Measurements from ENCODE around the gene MAPK1IP1L.
"Not testable (repeated sequence)": the region's sequence is repeated elsewhere in the genome, so short reads cannot be mapped to it uniquely, and the experiment has no call there.

Gene MAPK1IP1L

DNA sequence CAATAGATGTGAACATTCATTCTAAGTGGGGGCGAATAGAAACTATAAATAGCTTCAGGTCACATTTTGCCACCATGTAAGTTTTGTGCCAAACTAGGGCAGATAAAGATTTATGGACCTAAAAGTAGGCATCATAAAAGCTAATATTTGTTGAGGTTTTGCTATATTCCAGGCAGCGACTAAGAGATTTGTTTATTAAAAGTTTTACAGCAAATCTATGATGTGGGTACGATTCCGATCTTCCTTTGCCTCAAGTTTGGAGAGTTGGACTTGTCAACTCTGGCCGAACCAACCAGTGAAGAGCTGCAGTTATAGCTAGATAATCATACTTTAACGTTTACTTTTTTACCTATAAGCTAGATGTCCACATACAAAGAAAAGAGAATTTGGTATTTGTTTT, 1.6 kb downstream of the MAPK1IP1L start:
- Histone ChIP-seq H3K9me3 (ENCODE audit: control insufficient read depth, low read length) (no peaks in the 10 kb centered on the region), H3K4me1 (ENCODE audit: control insufficient read depth, insufficient read depth, low read length) (peaks cover 8% of the 10 kb centered on the region), H3K36me3 (ENCODE audit: control insufficient read depth, insufficient read depth, low read length) (peaks cover 6% of the 10 kb centered on the region), H3K27ac (ENCODE audit: insufficient read depth, low read depth, low read length, poor library complexity, severe bottlenecking) (no peak overlapping the region), H3K4me3 (ENCODE audit: insufficient read depth, low read depth, low read length) (peak overlapping the region; percentile 91), H3K27me3 (ENCODE audit: control insufficient read depth, insufficient read depth, low read length, poor library complexity, severe bottlenecking) (no peaks in the 10 kb centered on the region)
- WGBS, 2 experiments: 90 to 91% methylated on average over 6 of the region's 6 CpGs

DNA sequence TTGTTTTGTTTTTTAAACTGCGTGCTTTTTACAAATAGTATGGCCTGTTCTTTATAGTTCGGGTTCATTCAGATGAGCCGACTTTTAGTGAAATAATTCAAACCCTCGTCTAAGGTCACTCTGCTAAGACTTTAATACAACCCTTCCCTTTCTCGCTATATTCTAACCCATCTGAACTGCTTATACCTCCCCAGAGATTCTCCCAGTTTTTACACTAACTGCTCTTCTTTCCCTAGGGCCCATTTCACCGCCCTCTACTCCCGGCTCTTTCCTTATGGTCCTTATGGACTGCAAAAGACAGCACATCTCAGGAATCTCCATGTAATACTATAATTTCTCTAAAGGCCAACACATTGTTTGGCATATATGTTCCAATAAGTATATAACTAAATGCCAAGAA, 2.1 kb downstream of the MAPK1IP1L start:
- Histone ChIP-seq H3K4me1 (ENCODE audit: control insufficient read depth, insufficient read depth, low read length) (peaks cover 8% of the 10 kb centered on the region), H3K27me3 (ENCODE audit: control insufficient read depth, insufficient read depth, low read length, poor library complexity, severe bottlenecking) (no peaks in the 10 kb centered on the region), H3K9me3 (ENCODE audit: control insufficient read depth, low read length) (no peaks in the 10 kb centered on the region), H3K27ac (ENCODE audit: insufficient read depth, low read depth, low read length, poor library complexity, severe bottlenecking) (no peak overlapping the region), H3K4me3 (ENCODE audit: insufficient read depth, low read depth, low read length) (peak overlapping the region; percentile 91), H3K36me3 (ENCODE audit: control insufficient read depth, insufficient read depth, low read length) (peaks cover 6% of the 10 kb centered on the region)
- 93 to 96% methylated on average over 7 of the region's 7 CpGs for WGBS, 2 experiments

DNA sequence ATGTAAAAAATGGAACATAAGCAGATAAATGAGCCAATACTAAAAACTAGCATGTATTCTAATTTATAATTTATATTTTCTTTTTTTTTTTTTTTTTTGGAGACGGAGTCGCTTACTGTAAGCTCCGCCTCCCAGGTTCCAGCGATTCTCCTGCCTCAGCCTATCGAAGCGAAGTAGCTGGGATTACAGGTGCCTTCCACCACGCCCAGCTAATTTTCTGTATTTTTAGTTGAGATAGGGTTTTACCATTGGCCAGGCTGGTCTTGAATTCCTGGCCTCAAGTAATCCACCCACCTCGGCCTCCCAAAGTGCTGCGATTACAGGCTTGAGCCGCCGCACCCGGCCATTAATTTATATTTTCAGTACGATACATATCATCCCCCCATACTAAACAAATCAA, 2.7 kb downstream of the MAPK1IP1L start:
- Histone ChIP-seq H3K9me3 (ENCODE audit: control insufficient read depth, low read length) (no peaks in the 10 kb centered on the region), H3K4me3 (ENCODE audit: insufficient read depth, low read depth, low read length) (no peak overlapping the region), H3K27ac (ENCODE audit: insufficient read depth, low read depth, low read length, poor library complexity, severe bottlenecking) (no peak overlapping the region), H3K4me1 (ENCODE audit: control insufficient read depth, insufficient read depth, low read length) (peaks cover 8% of the 10 kb centered on the region), H3K27me3 (ENCODE audit: control insufficient read depth, insufficient read depth, low read length, poor library complexity, severe bottlenecking) (no peaks in the 10 kb centered on the region), H3K36me3 (ENCODE audit: control insufficient read depth, insufficient read depth, low read length) (peaks cover 6% of the 10 kb centered on the region)
- WGBS, 2 experiments: 95 to 96% methylated on average over 13 of the region's 13 CpGs

DNA sequence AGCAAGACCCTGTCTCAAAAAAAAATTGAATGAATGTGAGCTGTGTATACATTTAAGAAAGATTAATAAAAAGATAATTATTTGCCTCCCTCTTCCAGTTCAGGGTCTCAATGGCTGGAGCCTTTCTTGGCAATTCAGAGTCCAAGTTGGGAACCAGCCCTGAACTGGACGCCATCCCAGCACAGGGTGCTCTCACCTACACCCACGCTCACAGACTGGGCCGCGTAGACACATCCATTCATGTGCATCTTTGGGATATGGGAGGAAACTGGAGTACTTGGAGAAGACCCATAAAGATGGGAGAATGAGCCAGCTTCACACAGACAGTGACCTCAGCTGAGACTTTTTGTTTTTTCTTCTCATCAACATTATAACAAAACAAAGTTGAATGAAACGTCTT, 6.5 kb downstream of the MAPK1IP1L start:
- Histone ChIP-seq H3K27ac (ENCODE audit: insufficient read depth, low read depth, low read length, poor library complexity, severe bottlenecking) (no peak overlapping the region), H3K9me3 (ENCODE audit: control insufficient read depth, low read length) (no peaks in the 10 kb centered on the region), H3K4me3 (ENCODE audit: insufficient read depth, low read depth, low read length) (no peak overlapping the region), H3K36me3 (ENCODE audit: control insufficient read depth, insufficient read depth, low read length) (peaks cover 20% of the 10 kb centered on the region), H3K27me3 (ENCODE audit: control insufficient read depth, insufficient read depth, low read length, poor library complexity, severe bottlenecking) (no peaks in the 10 kb centered on the region), H3K4me1 (ENCODE audit: control insufficient read depth, insufficient read depth, low read length) (peaks cover 8% of the 10 kb centered on the region)
- 97 to 100% methylated on average over 5 of the region's 5 CpGs for WGBS, 2 experiments

DNA sequence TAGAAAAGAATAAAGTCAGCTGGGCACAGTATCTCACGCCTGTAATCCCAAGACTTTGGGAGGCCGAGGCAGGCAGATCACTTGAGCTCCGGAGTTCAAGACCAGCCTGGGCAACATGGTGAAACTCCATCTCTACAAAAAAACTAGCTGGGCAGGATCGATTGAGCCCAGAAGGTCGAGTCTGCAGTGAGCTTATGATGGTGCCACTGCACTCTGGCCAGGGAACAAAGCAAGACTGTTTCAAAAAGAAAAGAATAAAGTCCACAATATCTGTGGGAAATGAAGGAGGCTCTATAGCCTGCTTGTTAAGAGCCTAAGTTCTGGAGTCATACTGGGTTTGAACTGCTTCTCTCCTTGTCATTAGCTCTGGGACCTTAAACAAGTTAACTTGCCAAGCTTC, 7.9 kb downstream of the MAPK1IP1L start:
- no peaks in the 10 kb centered on the region for H3K27me3 ChIP-seq (ENCODE audit: control insufficient read depth, insufficient read depth, low read length, poor library complexity, severe bottlenecking)
- peaks cover 31% of the 10 kb centered on the region for H3K36me3 ChIP-seq (ENCODE audit: control insufficient read depth, insufficient read depth, low read length)
- 96 to 97% methylated on average over 5 of the region's 5 CpGs for WGBS, 2 experiments
- H3K4me1 ChIP-seq (ENCODE audit: control insufficient read depth, insufficient read depth, low read length): no peaks in the 10 kb centered on the region
- H3K9me3 ChIP-seq (ENCODE audit: control insufficient read depth, low read length): no peaks in the 10 kb centered on the region
- no peak overlapping the region for H3K4me3 ChIP-seq (ENCODE audit: insufficient read depth, low read depth, low read length)
- no peak overlapping the region for H3K27ac ChIP-seq (ENCODE audit: insufficient read depth, low read depth, low read length, poor library complexity, severe bottlenecking)

DNA sequence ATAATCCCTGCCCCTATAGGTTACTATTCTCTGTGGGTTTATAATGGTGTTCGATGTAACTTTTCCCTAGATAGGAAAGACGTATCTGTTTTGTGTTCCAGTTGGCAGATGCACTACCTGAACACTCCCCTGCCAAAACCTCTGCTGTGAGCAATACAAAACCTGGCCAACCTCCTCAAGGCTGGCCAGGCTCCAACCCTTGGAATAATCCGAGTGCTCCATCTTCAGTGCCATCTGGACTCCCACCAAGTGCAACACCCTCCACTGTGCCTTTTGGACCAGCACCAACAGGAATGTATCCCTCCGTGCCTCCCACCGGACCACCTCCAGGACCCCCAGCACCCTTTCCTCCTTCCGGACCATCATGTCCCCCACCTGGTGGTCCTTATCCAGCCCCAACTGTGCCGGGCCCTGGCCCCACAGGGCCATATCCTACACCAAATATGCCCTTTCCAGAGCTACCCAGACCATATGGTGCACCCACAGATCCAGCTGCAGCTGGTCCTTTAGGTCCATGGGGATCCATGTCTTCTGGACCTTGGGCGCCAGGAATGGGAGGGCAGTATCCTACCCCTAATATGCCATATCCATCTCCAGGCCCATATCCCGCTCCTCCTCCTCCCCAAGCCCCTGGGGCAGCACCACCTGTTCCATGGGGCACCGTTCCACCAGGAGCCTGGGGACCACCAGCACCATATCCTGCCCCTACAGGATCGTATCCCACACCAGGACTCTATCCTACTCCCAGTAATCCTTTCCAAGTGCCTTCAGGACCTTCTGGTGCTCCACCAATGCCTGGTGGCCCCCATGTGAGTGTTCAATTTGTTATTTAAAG, 11.3 kb downstream of the MAPK1IP1L start:
- no peaks in the 10 kb centered on the region for H3K4me1 ChIP-seq (ENCODE audit: control insufficient read depth, insufficient read depth, low read length)
- no peak overlapping the region for H3K4me3 ChIP-seq (ENCODE audit: insufficient read depth, low read depth, low read length)
- H3K36me3 ChIP-seq (ENCODE audit: control insufficient read depth, insufficient read depth, low read length): peaks cover 41% of the 10 kb centered on the region
- WGBS, 2 experiments: 94 to 97% methylated on average over 11 of the region's 11 CpGs
- H3K27ac ChIP-seq (ENCODE audit: insufficient read depth, low read depth, low read length, poor library complexity, severe bottlenecking): no peak overlapping the region
- no peaks in the 10 kb centered on the region for H3K9me3 ChIP-seq (ENCODE audit: control insufficient read depth, low read length)
- H3K27me3 ChIP-seq (ENCODE audit: control insufficient read depth, insufficient read depth, low read length, poor library complexity, severe bottlenecking): no peaks in the 10 kb centered on the region

DNA sequence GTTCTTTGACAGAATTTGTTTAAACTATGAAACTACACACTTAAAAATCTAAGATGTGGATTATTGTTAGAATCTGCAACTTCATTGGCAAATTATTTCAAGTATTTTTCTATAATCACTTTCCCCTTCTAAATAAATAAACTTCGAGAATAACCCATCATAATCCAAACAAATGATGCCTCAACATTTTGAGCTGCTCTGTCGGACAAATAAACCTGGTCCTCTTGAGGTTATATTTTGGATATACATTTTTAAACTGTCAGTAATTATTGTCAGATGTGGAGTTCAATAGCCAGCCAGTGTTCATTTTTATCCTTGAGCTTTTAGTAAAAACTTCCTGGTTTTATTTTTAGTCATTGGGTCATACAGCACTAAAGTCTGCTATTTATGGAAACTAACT, 13.4 kb downstream of the MAPK1IP1L start:
- not testable (repeated sequence) for H3K4me1 ChIP-seq (ENCODE audit: control insufficient read depth, insufficient read depth, low read length); H3K27me3 ChIP-seq (ENCODE audit: control insufficient read depth, insufficient read depth, low read length, poor library complexity, severe bottlenecking); H3K9me3 ChIP-seq (ENCODE audit: control insufficient read depth, low read length); H3K27ac ChIP-seq (ENCODE audit: insufficient read depth, low read depth, low read length, poor library complexity, severe bottlenecking); H3K4me3 ChIP-seq (ENCODE audit: insufficient read depth, low read depth, low read length)
- WGBS, 2 experiments: 90 to 100% methylated on average over 2 of the region's 2 CpGs
- H3K36me3 ChIP-seq (ENCODE audit: control insufficient read depth, insufficient read depth, low read length): peaks cover 32% of the 10 kb centered on the region

DNA sequence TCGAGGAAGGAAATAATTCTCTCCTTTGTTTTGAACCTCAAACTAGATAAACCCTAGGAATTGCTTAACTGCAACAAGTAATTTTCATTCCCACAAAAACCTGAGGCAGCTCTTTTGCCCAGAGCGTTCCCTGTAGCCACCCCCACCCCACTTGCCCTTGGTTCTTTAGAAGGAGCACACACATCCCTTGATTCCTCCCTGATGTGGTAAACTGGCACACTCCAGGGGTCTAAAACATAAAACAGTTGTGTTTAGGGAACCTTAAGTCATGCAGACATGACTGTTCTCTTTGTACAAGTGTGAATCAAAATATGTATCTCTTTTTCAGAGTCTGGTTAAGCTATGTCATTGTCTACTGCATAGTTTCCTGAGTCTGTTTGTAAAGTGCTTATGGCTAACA, 14.0 kb downstream of the MAPK1IP1L start:
- 90 to 100% methylated on average over 2 of the region's 2 CpGs for WGBS, 2 experiments
- Histone ChIP-seq H3K27ac (ENCODE audit: insufficient read depth, low read depth, low read length, poor library complexity, severe bottlenecking) (no peak overlapping the region), H3K4me3 (ENCODE audit: insufficient read depth, low read depth, low read length) (no peak overlapping the region), H3K36me3 (ENCODE audit: control insufficient read depth, insufficient read depth, low read length) (peaks cover 32% of the 10 kb centered on the region), H3K27me3 (ENCODE audit: control insufficient read depth, insufficient read depth, low read length, poor library complexity, severe bottlenecking) (no peaks in the 10 kb centered on the region), H3K9me3 (ENCODE audit: control insufficient read depth, low read length) (no peaks in the 10 kb centered on the region), H3K4me1 (ENCODE audit: control insufficient read depth, insufficient read depth, low read length) (no peaks in the 10 kb centered on the region)

DNA sequence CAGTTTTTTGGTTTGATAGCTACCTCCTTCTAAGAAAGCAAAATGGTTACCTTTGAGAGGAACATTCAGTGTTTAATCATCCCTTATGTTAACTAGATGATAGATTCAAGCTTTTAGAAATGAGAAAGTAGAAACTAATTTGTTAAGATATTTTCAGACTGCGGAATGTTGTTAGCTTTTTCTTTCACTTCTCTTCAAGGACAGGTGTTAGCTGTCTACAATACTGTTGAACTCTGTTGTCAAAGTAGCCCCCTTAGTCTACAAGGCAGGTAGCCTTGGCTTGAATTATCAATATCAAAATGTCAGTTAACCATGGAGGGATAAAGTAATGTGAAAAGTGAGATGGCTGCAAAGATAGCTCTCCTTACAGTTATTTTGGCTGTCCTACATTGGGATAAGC, 14.8 kb downstream of the MAPK1IP1L start:
- no peaks in the 10 kb centered on the region for H3K9me3 ChIP-seq (ENCODE audit: control insufficient read depth, low read length)
- peaks cover 32% of the 10 kb centered on the region for H3K36me3 ChIP-seq (ENCODE audit: control insufficient read depth, insufficient read depth, low read length)
- WGBS, 2 experiments: 94 to 100% methylated on average over 1 of the region's 1 CpG
- H3K27me3 ChIP-seq (ENCODE audit: control insufficient read depth, insufficient read depth, low read length, poor library complexity, severe bottlenecking): no peaks in the 10 kb centered on the region
- no peak overlapping the region for H3K4me3 ChIP-seq (ENCODE audit: insufficient read depth, low read depth, low read length)
- no peaks in the 10 kb centered on the region for H3K4me1 ChIP-seq (ENCODE audit: control insufficient read depth, insufficient read depth, low read length)
- no peak overlapping the region for H3K27ac ChIP-seq (ENCODE audit: insufficient read depth, low read depth, low read length, poor library complexity, severe bottlenecking)

DNA sequence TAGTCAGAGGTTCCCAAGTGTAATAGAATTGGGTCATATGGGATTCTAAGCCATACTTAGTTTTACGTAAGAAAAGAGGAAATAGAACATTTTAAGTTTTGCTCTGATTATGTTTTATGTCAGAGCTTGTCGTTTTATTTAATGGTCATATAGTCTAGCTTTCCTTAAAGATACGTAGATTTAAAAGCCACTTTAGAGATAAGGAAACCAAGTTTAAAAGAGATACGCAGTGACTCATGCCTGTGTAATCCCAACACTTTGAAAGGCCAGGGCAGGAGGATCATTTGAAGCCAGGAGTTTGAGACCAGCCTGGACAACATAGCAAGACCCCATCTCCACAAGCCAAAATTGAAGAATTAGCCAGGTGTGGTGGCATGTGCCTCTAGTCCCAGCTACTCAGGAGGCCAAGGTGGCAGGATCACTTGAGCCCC, 19.5 kb downstream of the MAPK1IP1L start:
- no peak overlapping the region for H3K4me3 ChIP-seq (ENCODE audit: insufficient read depth, low read depth, low read length)
- 95 to 97% methylated on average over 4 of the region's 4 CpGs for WGBS, 2 experiments
- H3K9me3 ChIP-seq (ENCODE audit: control insufficient read depth, low read length): no peaks in the 10 kb centered on the region
- no peaks in the 10 kb centered on the region for H3K27me3 ChIP-seq (ENCODE audit: control insufficient read depth, insufficient read depth, low read length, poor library complexity, severe bottlenecking)
- H3K36me3 ChIP-seq (ENCODE audit: control insufficient read depth, insufficient read depth, low read length): no peaks in the 10 kb centered on the region
- H3K27ac ChIP-seq (ENCODE audit: insufficient read depth, low read depth, low read length, poor library complexity, severe bottlenecking): no peak overlapping the region
- H3K4me1 ChIP-seq (ENCODE audit: control insufficient read depth, insufficient read depth, low read length): peaks cover 4% of the 10 kb centered on the region
